ENCODE data around the gene ASXL1.

DNA sequence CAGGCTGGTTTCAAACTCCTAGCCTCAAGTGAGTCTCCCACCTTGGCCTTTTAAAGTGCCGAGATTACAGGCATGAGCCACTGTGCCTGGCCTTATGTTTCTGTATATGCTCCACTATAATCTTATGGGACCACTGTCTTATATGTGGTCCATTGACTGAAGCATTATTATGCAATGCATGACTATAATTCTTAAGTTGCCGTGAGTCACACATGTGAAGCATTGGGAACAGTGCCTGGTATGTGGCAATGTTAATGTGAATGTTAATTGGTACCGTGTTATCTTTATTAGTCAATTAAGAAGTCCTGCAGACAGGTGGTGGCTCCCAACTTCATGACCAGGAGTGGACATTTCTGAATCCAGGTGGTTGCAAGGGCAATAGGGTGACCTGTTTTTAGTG is 14.7 kb upstream of the ASXL1 start:
- TF ChIP-seq JUNB (IDR thresholded peaks at IDR 0.05; ENCODE audit: unreplicated experiment) (no peak), EZH2 (IDR thresholded peaks at IDR 0.05; ENCODE audit: low read depth, unreplicated experiment) (no peak), EZH2phosphoT487 (IDR thresholded peaks at IDR 0.05; ENCODE audit: unreplicated experiment) (no peak), POLR2AphosphoS5 (IDR thresholded peaks at IDR 0.05; ENCODE audit: low read depth) (no peak), STAT1 (IDR thresholded peaks at IDR 0.05; ENCODE audit: unreplicated experiment) (no peak)
- TF ChIP-seq, protein P1, sequence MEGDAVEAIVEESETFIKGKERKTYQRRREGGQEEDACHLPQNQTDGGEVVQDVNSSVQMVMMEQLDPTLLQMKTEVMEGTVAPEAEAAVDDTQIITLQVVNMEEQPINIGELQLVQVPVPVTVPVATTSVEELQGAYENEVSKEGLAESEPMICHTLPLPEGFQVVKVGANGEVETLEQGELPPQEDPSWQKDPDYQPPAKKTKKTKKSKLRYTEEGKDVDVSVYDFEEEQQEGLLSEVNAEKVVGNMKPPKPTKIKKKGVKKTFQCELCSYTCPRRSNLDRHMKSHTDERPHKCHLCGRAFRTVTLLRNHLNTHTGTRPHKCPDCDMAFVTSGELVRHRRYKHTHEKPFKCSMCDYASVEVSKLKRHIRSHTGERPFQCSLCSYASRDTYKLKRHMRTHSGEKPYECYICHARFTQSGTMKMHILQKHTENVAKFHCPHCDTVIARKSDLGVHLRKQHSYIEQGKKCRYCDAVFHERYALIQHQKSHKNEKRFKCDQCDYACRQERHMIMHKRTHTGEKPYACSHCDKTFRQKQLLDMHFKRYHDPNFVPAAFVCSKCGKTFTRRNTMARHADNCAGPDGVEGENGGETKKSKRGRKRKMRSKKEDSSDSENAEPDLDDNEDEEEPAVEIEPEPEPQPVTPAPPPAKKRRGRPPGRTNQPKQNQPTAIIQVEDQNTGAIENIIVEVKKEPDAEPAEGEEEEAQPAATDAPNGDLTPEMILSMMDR (conservative IDR thresholded peaks at IDR 0.05; ENCODE audit: low read depth in 2 of 2): no peak
- TF ChIP-seq, protein P2, sequence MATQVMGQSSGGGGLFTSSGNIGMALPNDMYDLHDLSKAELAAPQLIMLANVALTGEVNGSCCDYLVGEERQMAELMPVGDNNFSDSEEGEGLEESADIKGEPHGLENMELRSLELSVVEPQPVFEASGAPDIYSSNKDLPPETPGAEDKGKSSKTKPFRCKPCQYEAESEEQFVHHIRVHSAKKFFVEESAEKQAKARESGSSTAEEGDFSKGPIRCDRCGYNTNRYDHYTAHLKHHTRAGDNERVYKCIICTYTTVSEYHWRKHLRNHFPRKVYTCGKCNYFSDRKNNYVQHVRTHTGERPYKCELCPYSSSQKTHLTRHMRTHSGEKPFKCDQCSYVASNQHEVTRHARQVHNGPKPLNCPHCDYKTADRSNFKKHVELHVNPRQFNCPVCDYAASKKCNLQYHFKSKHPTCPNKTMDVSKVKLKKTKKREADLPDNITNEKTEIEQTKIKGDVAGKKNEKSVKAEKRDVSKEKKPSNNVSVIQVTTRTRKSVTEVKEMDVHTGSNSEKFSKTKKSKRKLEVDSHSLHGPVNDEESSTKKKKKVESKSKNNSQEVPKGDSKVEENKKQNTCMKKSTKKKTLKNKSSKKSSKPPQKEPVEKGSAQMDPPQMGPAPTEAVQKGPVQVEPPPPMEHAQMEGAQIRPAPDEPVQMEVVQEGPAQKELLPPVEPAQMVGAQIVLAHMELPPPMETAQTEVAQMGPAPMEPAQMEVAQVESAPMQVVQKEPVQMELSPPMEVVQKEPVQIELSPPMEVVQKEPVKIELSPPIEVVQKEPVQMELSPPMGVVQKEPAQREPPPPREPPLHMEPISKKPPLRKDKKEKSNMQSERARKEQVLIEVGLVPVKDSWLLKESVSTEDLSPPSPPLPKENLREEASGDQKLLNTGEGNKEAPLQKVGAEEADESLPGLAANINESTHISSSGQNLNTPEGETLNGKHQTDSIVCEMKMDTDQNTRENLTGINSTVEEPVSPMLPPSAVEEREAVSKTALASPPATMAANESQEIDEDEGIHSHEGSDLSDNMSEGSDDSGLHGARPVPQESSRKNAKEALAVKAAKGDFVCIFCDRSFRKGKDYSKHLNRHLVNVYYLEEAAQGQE (IDR thresholded peaks at IDR 0.05; ENCODE audit: unreplicated experiment): no peak

Data from GM23338 (cell line).